ENCODE data around the gene RELA. TPM values are rescaled to one million over a fixed set of nuclear protein-coding genes. Genes with fewer than 3 reads are reported as not detected.

RELA gene
- total and polyA plus RNA-seq, 2 of the 13 experiments (the other 11 are each of a cell fraction or from before 2014, with no cell fraction given): 21.4 to 40.5 TPM

DNA sequence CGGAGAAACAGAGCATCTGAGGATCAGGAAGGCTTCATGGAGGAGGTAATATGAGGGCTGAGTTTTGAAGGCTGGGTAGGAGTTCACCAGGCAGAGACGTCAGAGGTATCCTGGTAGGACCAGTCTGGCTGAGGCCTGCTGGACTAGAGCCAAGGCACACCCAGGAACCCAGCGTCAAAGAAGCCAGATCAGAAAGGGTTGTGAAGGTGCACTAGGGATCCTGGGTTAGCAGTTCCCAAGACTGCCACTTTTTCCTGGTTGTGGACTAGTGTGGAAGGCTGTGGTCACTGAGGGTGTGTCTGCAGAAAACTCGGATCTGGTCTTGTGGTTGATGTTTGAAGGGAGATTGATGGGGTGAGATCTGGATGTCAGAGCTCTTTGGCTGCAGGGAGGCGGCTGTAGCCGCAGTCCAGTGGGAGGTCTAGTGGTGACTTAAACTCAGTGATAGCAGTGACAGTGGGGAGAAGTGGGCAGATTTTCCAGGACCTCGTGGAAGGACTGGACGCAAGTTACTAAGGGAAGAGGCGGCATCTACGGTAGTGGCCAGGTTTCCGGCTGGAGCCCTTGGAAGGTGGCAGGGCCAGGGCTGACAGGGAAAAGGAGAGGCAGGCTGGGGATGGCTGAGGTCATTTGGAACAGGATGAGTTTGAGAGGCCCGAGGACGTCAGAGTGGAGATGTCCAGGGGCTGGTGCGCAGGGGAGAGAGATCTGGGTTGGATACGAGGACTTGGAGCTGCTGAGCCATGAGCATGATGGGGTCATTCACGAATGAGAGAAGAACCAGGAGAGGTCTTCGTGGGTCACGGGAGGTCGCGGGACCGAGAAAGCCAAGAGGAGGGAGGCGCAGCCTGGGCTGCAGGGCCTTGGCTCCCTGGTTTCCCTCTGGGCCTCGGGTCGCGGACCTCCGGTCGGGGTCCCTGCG lies 10.9 kb downstream of the RELA start (continued):
- TF ChIP-seq, protein P1, sequence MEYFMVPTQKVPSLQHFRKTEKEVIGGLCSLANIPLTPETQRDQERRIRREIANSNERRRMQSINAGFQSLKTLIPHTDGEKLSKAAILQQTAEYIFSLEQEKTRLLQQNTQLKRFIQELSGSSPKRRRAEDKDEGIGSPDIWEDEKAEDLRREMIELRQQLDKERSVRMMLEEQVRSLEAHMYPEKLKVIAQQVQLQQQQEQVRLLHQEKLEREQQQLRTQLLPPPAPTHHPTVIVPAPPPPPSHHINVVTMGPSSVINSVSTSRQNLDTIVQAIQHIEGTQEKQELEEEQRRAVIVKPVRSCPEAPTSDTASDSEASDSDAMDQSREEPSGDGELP (IDR thresholded peaks at IDR 0.05; ENCODE audit: borderline replicate concordance, low read depth): no peak
- TF ChIP-seq, protein P2, sequence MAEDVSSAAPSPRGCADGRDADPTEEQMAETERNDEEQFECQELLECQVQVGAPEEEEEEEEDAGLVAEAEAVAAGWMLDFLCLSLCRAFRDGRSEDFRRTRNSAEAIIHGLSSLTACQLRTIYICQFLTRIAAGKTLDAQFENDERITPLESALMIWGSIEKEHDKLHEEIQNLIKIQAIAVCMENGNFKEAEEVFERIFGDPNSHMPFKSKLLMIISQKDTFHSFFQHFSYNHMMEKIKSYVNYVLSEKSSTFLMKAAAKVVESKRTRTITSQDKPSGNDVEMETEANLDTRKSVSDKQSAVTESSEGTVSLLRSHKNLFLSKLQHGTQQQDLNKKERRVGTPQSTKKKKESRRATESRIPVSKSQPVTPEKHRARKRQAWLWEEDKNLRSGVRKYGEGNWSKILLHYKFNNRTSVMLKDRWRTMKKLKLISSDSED (CRISPR knock-in tag; IDR thresholded peaks at IDR 0.05): no peak
- TF ChIP-seq CEBPG (CRISPR knock-in tag; IDR thresholded peaks at IDR 0.05): no peak
- TF ChIP-seq TBX2 (CRISPR knock-in tag; IDR thresholded peaks at IDR 0.05; ENCODE audit: borderline replicate concordance): 0 out of 2 replicates have a peak, but pooled peaks have one; percentile 25
- TF ChIP-seq, protein P3, sequence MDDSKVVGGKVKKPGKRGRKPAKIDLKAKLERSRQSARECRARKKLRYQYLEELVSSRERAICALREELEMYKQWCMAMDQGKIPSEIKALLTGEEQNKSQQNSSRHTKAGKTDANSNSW (CRISPR knock-in tag; IDR thresholded peaks at IDR 0.05; ENCODE audit: borderline replicate concordance): no peak
- TF ChIP-seq DNMT3B (CRISPR knock-in tag; conservative IDR thresholded peaks at IDR 0.05): no peak
- TF ChIP-seq ZNF232 (CRISPR knock-in tag; IDR thresholded peaks at IDR 0.05; ENCODE audit: borderline replicate concordance): 0 out of 2 replicates have a peak, but pooled peaks have one; percentile 45
- TF ChIP-seq, protein P4, sequence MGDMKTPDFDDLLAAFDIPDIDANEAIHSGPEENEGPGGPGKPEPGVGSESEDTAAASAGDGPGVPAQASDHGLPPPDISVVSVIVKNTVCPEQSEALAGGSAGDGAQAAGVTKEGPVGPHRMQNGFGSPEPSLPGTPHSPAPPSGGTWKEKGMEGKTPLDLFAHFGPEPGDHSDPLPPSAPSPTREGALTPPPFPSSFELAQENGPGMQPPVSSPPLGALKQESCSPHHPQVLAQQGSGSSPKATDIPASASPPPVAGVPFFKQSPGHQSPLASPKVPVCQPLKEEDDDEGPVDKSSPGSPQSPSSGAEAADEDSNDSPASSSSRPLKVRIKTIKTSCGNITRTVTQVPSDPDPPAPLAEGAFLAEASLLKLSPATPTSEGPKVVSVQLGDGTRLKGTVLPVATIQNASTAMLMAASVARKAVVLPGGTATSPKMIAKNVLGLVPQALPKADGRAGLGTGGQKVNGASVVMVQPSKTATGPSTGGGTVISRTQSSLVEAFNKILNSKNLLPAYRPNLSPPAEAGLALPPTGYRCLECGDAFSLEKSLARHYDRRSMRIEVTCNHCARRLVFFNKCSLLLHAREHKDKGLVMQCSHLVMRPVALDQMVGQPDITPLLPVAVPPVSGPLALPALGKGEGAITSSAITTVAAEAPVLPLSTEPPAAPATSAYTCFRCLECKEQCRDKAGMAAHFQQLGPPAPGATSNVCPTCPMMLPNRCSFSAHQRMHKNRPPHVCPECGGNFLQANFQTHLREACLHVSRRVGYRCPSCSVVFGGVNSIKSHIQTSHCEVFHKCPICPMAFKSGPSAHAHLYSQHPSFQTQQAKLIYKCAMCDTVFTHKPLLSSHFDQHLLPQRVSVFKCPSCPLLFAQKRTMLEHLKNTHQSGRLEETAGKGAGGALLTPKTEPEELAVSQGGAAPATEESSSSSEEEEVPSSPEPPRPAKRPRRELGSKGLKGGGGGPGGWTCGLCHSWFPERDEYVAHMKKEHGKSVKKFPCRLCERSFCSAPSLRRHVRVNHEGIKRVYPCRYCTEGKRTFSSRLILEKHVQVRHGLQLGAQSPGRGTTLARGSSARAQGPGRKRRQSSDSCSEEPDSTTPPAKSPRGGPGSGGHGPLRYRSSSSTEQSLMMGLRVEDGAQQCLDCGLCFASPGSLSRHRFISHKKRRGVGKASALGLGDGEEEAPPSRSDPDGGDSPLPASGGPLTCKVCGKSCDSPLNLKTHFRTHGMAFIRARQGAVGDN (CRISPR knock-in tag; IDR thresholded peaks at IDR 0.05): no peak
- 0 out of 2 replicates have a peak, but pooled peaks have one; percentile 64 for TF ChIP-seq TGIF2 (CRISPR knock-in tag; IDR thresholded peaks at IDR 0.05)
- TF ChIP-seq ZFP90 (CRISPR knock-in tag; IDR thresholded peaks at IDR 0.05; ENCODE audit: borderline replicate concordance): 0 out of 2 replicates have a peak, but pooled peaks have one; percentile 57
- no peak for TF ChIP-seq HOXA7 (CRISPR knock-in tag; IDR thresholded peaks at IDR 0.05)
- no peak for TF ChIP-seq CCDC6 (CRISPR knock-in tag; IDR thresholded peaks at IDR 0.05)
- TF ChIP-seq, protein P5, sequence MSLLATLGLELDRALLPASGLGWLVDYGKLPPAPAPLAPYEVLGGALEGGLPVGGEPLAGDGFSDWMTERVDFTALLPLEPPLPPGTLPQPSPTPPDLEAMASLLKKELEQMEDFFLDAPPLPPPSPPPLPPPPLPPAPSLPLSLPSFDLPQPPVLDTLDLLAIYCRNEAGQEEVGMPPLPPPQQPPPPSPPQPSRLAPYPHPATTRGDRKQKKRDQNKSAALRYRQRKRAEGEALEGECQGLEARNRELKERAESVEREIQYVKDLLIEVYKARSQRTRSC (CRISPR knock-in tag; IDR thresholded peaks at IDR 0.05; ENCODE audit: low read depth): peak; percentile 24; the same call in 1 of the 2 replicates

Measured in HepG2 (cell line).